DOHH2 (cell line): ENCODE measurements around the gene XYLT2.

Source experiments
- EZH2phosphoT487 ChIP-seq: fragments of 200-600 bp; sonication (generic); IDR thresholded peaks from 2 replicates; pipeline ENCODE4 v1.6.1; 2017; ENCODE audit warnings: borderline replicate concordance, mild to moderate bottlenecking, antibody characterized with exemption, low read length, moderate library complexity, mixed read lengths
- TF ChIP-seq, protein P1 (sequence below): fragments of 200-600 bp; sonication (generic); IDR thresholded peaks from one replicate; pipeline ENCODE4 v1.5.1; 2014; ENCODE audit warnings: antibody characterized with exemption, mild to moderate bottlenecking, low read depth, low read length; ENCODE audit not compliant: poor library complexity, severe bottlenecking

DNA sequence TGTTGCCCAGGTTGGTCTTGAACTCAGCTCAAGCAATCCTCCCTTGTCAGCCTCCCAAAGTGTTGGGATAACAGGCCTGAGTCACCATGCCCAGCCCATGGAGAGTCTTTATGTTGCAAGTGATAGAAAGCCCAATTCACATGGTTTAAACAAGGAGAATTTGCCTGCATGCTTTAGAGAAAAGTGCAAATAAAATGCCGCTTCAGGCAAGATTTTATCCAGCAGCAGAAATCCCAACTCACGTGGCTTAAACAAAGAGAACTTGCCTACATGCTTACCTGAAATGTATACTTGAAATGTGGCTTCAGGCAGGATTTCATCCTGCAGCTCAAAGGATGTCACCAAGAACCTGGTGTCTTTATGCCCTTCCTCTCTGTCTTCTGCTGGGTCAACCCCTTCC lies 28.8 kb upstream of the XYLT2 start:
- TF ChIP-seq EZH2phosphoT487, result no peak
- TF ChIP-seq, protein P1, sequence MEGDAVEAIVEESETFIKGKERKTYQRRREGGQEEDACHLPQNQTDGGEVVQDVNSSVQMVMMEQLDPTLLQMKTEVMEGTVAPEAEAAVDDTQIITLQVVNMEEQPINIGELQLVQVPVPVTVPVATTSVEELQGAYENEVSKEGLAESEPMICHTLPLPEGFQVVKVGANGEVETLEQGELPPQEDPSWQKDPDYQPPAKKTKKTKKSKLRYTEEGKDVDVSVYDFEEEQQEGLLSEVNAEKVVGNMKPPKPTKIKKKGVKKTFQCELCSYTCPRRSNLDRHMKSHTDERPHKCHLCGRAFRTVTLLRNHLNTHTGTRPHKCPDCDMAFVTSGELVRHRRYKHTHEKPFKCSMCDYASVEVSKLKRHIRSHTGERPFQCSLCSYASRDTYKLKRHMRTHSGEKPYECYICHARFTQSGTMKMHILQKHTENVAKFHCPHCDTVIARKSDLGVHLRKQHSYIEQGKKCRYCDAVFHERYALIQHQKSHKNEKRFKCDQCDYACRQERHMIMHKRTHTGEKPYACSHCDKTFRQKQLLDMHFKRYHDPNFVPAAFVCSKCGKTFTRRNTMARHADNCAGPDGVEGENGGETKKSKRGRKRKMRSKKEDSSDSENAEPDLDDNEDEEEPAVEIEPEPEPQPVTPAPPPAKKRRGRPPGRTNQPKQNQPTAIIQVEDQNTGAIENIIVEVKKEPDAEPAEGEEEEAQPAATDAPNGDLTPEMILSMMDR, result no peak
